VCaP (cell line): ENCODE measurements around the gene MGME1.

Source experiments
- H3K27ac ChIP-seq: fragments of 450-650 bp; 2 replicates; pipeline ENCODE4 v1.5.1; 2017
- CTCF ChIP-seq: fragments of 450-650 bp; conservative IDR thresholded peaks from 2 replicates; pipeline ENCODE4 v1.5.1; 2017; ENCODE audit warnings: mild to moderate bottlenecking, moderate library complexity

The MGME1 gene

GRCh38 chr20:17992224-17992637 lies 23.4 kb downstream of the MGME1 start:
- no peak for TF ChIP-seq CTCF
- H3K27ac ChIP-seq = peak overlapping the region; percentile 97

GRCh38 chr20:17992847-17993513 lies 24.2 kb downstream of the MGME1 start:
- TF ChIP-seq CTCF = no peak
- H3K27ac ChIP-seq = peak overlapping the region; percentile 97

GRCh38 chr20:17993546-17993945 lies 24.7 kb downstream of the MGME1 start:
- TF ChIP-seq CTCF = no peak
- H3K27ac ChIP-seq = peak overlapping the region; percentile 97

- peak; percentile 99 for TF ChIP-seq CTCF
- peak overlapping the region; percentile 97 for H3K27ac ChIP-seq
Measured at GRCh38 chr20:17995967-17996819, 27.4 kb downstream of the MGME1 start.

- TF ChIP-seq CTCF = no peak
- H3K27ac ChIP-seq = no peak overlapping the region
Measured at GRCh38 chr20:17998446-17998845, 29.6 kb downstream of the MGME1 start.

GRCh38 chr20:17999566-17999965 lies 30.7 kb downstream of the MGME1 start:
- no peak for TF ChIP-seq CTCF
- no peak overlapping the region for H3K27ac ChIP-seq

GRCh38 chr20:18001131-18001921 lies 32.5 kb downstream of the MGME1 start:
- TF ChIP-seq CTCF = no peak
- no peak overlapping the region for H3K27ac ChIP-seq
